SK-N-SH treated with all-trans-retinoic acid at 6 μM for 48 hours (cell line): ENCODE results near the gene SLC2A6.

Source experiments
- ATAC-seq: fragments of 200-7000 bp; cut with Tn5 transposase; 3 replicates; pipeline ENCODE4 v1.9.1; 2020; ENCODE audit warnings: mild to moderate bottlenecking, moderate library complexity
- ARNTL ChIP-seq: fragments of 450-650 bp; formaldehyde crosslinking; IDR thresholded peaks from 2 replicates; pipeline ENCODE4 v1.5.0; 2020; ENCODE audit warnings: low read depth, mild to moderate bottlenecking, moderate library complexity, borderline replicate concordance
- BACH2 ChIP-seq: fragments of 250-450 bp; sonication (Bioruptor Pico); IDR thresholded peaks from 2 replicates; pipeline ENCODE4 v1.9.0; 2021; ENCODE audit warnings: mild to moderate bottlenecking, borderline replicate concordance
- CREB5 ChIP-seq: fragments of 250-450 bp; sonication (Bioruptor Pico); IDR thresholded peaks from 2 replicates; pipeline ENCODE4 v1.5.1; 2020; ENCODE audit warnings: low read depth, mild to moderate bottlenecking, moderate library complexity
- CSDC2 ChIP-seq: fragments of 250-450 bp; sonication (Bioruptor Pico); IDR thresholded peaks from 2 replicates; pipeline ENCODE4 v1.5.0; 2020; ENCODE audit warnings: mild to moderate bottlenecking, moderate library complexity
- CSRNP3 ChIP-seq: fragments of 250-450 bp; sonication (Bioruptor Pico); IDR thresholded peaks from 2 replicates; pipeline ENCODE4 v1.5.1; 2021; ENCODE audit warnings: mild to moderate bottlenecking, moderate library complexity
- ESRRG ChIP-seq: fragments of 250-450 bp; sonication (Bioruptor Pico); IDR thresholded peaks from 2 replicates; pipeline ENCODE4 v1.6.1; 2021; ENCODE audit warnings: mild to moderate bottlenecking
- GLIS3 ChIP-seq: fragments of 250-450 bp; sonication (Bioruptor Pico); IDR thresholded peaks from 2 replicates; pipeline ENCODE4 v1.5.0; 2020; ENCODE audit warnings: mild to moderate bottlenecking, moderate library complexity
- ISL1 ChIP-seq: fragments of 250-450 bp; sonication (Bioruptor Pico); IDR thresholded peaks from 2 replicates; pipeline ENCODE4 v2.1.2; 2022; ENCODE audit warnings: mild to moderate bottlenecking, moderate library complexity
- OSR1 ChIP-seq: fragments of 250-450 bp; sonication (Bioruptor Pico); IDR thresholded peaks from 2 replicates; pipeline ENCODE4 v1.8.0; 2022; ENCODE audit warnings: moderate library complexity, mild to moderate bottlenecking, inconsistent platforms
- PATZ1 ChIP-seq: fragments of 250-450 bp; sonication (Bioruptor Pico); IDR thresholded peaks from 2 replicates; pipeline ENCODE4 v1.8.0; 2020; ENCODE audit warnings: mild to moderate bottlenecking, moderate library complexity, borderline replicate concordance
- POU6F1 ChIP-seq: fragments of 250-450 bp; sonication (Bioruptor Pico); IDR thresholded peaks from 2 replicates; pipeline ENCODE4 v1.8.0; 2021; ENCODE audit warnings: low read depth, mild to moderate bottlenecking, moderate library complexity, borderline replicate concordance
- RARB ChIP-seq: fragments of 250-450 bp; sonication (Bioruptor Pico); IDR thresholded peaks from 2 replicates; pipeline ENCODE4 v1.8.0; 2021; ENCODE audit warnings: mild to moderate bottlenecking, moderate library complexity
- SNAI2 ChIP-seq: fragments of 250-450 bp; sonication (Bioruptor Pico); IDR thresholded peaks from 2 replicates; pipeline ENCODE4 v1.5.0; 2020; ENCODE audit warnings: mild to moderate bottlenecking, moderate library complexity
- TCF4 ChIP-seq: fragments of 250-450 bp; sonication (Bioruptor Pico); IDR thresholded peaks from 2 replicates; pipeline ENCODE4 v1.8.0; 2021; ENCODE audit warnings: mild to moderate bottlenecking, moderate library complexity, borderline replicate concordance
- TOX ChIP-seq: fragments of 250-450 bp; sonication (Bioruptor Pico); IDR thresholded peaks from 2 replicates; pipeline ENCODE4 v1.8.0; 2021; ENCODE audit warnings: mild to moderate bottlenecking, moderate library complexity, borderline replicate concordance
- ZC3H10 ChIP-seq: fragments of 250-450 bp; sonication (Bioruptor Pico); IDR thresholded peaks from 2 replicates; pipeline ENCODE4 v1.5.1; 2021; ENCODE audit warnings: mild to moderate bottlenecking, moderate library complexity
- ZFP3 ChIP-seq: fragments of 250-450 bp; sonication (Bioruptor Pico); IDR thresholded peaks from 2 replicates; pipeline ENCODE4 v1.5.0; 2020; ENCODE audit warnings: mild to moderate bottlenecking, moderate library complexity
- ZFP30 ChIP-seq: fragments of 450-650 bp; formaldehyde crosslinking; IDR thresholded peaks from 2 replicates; pipeline ENCODE4 v1.5.0; 2022; ENCODE audit warnings: mild to moderate bottlenecking, moderate library complexity
- ZNF565 ChIP-seq: fragments of 450-650 bp; formaldehyde crosslinking; conservative IDR thresholded peaks from 2 replicates; pipeline ENCODE4 v1.5.0; 2020; ENCODE audit warnings: low read depth, mild to moderate bottlenecking, moderate library complexity
- ZNF8 ChIP-seq: fragments of 450-650 bp; formaldehyde crosslinking; IDR thresholded peaks from 2 replicates; pipeline ENCODE4 v1.5.0; 2020; ENCODE audit warnings: mild to moderate bottlenecking, moderate library complexity
- TF ChIP-seq, protein P1 (sequence below): fragments of 250-450 bp; sonication (Bioruptor Pico); IDR thresholded peaks from 2 replicates; pipeline ENCODE4 v1.5.0; 2020; ENCODE audit warnings: mild to moderate bottlenecking, moderate library complexity

Gene SLC2A6

DNA sequence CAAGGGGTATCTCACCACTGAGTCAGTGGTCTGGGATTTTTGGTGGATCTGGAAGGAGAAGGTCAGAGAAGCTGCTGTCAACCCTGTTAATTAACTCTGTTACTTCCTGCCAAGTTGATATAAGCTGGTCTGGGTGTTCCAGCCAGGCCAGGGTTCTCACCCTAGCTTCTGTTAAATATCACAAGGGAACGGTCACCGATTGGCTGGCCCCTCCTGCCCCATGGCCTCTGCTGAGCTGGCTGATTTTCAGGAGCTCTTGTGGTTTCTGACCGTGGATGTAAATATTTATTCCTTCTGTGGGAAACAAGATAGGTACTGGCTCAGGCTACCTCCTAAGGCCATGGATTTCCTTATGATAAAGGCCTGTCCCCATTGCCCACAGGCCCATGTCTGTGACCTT is 55.7 kb downstream of the SLC2A6 start:
- TF ChIP-seq ZFP3 (CRISPR knock-in tag) (no peak), CSRNP3 (CRISPR knock-in tag) (no peak), RARB (CRISPR knock-in tag) (no peak), OSR1 (no peak), ZNF565 (CRISPR knock-in tag) (no peak), BACH2 (CRISPR knock-in tag) (no peak), TOX (CRISPR knock-in tag) (no peak), PATZ1 (CRISPR knock-in tag) (no peak), CSDC2 (CRISPR knock-in tag) (no peak), ESRRG (no peak), SNAI2 (CRISPR knock-in tag) (no peak), ARNTL (CRISPR knock-in tag) (no peak), GLIS3 (no peak), ISL1 (CRISPR knock-in tag) (no peak), ZC3H10 (CRISPR knock-in tag) (no peak), CREB5 (no peak)
- ATAC-seq, result no peak

- no peak for ATAC-seq
- TF ChIP-seq ZFP30 (CRISPR knock-in tag), result no peak
- no peak for TF ChIP-seq BACH2 (CRISPR knock-in tag)
- no peak for TF ChIP-seq CSRNP3 (CRISPR knock-in tag)
- TF ChIP-seq, protein P1, sequence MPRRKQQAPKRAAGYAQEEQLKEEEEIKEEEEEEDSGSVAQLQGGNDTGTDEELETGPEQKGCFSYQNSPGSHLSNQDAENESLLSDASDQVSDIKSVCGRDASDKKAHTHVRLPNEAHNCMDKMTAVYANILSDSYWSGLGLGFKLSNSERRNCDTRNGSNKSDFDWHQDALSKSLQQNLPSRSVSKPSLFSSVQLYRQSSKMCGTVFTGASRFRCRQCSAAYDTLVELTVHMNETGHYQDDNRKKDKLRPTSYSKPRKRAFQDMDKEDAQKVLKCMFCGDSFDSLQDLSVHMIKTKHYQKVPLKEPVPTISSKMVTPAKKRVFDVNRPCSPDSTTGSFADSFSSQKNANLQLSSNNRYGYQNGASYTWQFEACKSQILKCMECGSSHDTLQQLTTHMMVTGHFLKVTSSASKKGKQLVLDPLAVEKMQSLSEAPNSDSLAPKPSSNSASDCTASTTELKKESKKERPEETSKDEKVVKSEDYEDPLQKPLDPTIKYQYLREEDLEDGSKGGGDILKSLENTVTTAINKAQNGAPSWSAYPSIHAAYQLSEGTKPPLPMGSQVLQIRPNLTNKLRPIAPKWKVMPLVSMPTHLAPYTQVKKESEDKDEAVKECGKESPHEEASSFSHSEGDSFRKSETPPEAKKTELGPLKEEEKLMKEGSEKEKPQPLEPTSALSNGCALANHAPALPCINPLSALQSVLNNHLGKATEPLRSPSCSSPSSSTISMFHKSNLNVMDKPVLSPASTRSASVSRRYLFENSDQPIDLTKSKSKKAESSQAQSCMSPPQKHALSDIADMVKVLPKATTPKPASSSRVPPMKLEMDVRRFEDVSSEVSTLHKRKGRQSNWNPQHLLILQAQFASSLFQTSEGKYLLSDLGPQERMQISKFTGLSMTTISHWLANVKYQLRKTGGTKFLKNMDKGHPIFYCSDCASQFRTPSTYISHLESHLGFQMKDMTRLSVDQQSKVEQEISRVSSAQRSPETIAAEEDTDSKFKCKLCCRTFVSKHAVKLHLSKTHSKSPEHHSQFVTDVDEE (CRISPR knock-in tag), result no peak
- no peak for TF ChIP-seq CREB5
- no peak for TF ChIP-seq CSDC2 (CRISPR knock-in tag)
- TF ChIP-seq PATZ1 (CRISPR knock-in tag), result no peak
- TF ChIP-seq ZNF8 (CRISPR knock-in tag), result no peak
- no peak for TF ChIP-seq OSR1
- no peak for TF ChIP-seq POU6F1
- no peak for TF ChIP-seq TCF4 (CRISPR knock-in tag)
- no peak for TF ChIP-seq SNAI2 (CRISPR knock-in tag)
- no peak for TF ChIP-seq ZFP3 (CRISPR knock-in tag)
- no peak for TF ChIP-seq TOX (CRISPR knock-in tag)
- TF ChIP-seq ARNTL (CRISPR knock-in tag), result no peak
These were observed 57.0 kb downstream of the SLC2A6 start, which contains the start of gene ADAMTS13 for GRCh38 chr9:133421615-133422542. Gene ADAMTS13 (plus strand): TSS chr9:133422367. CDS start chr9:133422444, 77 bp downstream.
